ENCODE measurements around the gene ZNF195. TPM values are rescaled to one million over a fixed set of nuclear protein-coding genes. Genes with fewer than 3 reads are reported as not detected.

The ZNF195 gene
- total and polyA plus RNA-seq, 2 of the 8 experiments (the other 6 are each of a cell fraction or from before 2014, with no cell fraction given): 23.9 to 88.6 TPM

DNA sequence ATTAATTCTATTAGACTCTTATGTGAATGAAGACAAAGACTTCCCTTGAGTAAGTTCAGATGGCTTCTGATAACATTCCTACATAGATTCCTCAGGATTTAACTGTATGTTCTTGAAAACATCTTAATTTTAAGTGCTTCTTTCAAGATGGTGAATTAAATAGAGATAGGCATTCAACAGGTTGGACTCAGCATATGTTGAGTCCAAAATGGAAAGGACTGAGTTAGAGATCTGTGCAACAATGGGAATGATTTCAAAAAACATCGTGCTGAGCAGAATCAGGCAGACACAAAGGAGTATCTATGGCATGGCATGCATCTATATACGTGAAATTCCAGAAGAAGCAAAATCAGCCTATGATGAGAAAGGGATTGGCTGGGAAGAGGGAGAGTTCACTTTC lies 36.2 kb downstream of the ZNF195 start (continued):
- TF ChIP-seq, protein P1, sequence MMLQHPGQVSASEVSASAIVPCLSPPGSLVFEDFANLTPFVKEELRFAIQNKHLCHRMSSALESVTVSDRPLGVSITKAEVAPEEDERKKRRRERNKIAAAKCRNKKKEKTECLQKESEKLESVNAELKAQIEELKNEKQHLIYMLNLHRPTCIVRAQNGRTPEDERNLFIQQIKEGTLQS (IDR thresholded peaks at IDR 0.05; ENCODE audit: insufficient read depth, low read depth, low read length): no peak
- no peak for TF ChIP-seq RNF2 (IDR thresholded peaks at IDR 0.05; ENCODE audit: borderline replicate concordance, low read depth, low read length, missing control alignments, poor library complexity, severe bottlenecking)
- no peak for TF ChIP-seq SIX5 (IDR thresholded peaks at IDR 0.05; ENCODE audit: low read depth, low read length)
- TF ChIP-seq, protein P2, sequence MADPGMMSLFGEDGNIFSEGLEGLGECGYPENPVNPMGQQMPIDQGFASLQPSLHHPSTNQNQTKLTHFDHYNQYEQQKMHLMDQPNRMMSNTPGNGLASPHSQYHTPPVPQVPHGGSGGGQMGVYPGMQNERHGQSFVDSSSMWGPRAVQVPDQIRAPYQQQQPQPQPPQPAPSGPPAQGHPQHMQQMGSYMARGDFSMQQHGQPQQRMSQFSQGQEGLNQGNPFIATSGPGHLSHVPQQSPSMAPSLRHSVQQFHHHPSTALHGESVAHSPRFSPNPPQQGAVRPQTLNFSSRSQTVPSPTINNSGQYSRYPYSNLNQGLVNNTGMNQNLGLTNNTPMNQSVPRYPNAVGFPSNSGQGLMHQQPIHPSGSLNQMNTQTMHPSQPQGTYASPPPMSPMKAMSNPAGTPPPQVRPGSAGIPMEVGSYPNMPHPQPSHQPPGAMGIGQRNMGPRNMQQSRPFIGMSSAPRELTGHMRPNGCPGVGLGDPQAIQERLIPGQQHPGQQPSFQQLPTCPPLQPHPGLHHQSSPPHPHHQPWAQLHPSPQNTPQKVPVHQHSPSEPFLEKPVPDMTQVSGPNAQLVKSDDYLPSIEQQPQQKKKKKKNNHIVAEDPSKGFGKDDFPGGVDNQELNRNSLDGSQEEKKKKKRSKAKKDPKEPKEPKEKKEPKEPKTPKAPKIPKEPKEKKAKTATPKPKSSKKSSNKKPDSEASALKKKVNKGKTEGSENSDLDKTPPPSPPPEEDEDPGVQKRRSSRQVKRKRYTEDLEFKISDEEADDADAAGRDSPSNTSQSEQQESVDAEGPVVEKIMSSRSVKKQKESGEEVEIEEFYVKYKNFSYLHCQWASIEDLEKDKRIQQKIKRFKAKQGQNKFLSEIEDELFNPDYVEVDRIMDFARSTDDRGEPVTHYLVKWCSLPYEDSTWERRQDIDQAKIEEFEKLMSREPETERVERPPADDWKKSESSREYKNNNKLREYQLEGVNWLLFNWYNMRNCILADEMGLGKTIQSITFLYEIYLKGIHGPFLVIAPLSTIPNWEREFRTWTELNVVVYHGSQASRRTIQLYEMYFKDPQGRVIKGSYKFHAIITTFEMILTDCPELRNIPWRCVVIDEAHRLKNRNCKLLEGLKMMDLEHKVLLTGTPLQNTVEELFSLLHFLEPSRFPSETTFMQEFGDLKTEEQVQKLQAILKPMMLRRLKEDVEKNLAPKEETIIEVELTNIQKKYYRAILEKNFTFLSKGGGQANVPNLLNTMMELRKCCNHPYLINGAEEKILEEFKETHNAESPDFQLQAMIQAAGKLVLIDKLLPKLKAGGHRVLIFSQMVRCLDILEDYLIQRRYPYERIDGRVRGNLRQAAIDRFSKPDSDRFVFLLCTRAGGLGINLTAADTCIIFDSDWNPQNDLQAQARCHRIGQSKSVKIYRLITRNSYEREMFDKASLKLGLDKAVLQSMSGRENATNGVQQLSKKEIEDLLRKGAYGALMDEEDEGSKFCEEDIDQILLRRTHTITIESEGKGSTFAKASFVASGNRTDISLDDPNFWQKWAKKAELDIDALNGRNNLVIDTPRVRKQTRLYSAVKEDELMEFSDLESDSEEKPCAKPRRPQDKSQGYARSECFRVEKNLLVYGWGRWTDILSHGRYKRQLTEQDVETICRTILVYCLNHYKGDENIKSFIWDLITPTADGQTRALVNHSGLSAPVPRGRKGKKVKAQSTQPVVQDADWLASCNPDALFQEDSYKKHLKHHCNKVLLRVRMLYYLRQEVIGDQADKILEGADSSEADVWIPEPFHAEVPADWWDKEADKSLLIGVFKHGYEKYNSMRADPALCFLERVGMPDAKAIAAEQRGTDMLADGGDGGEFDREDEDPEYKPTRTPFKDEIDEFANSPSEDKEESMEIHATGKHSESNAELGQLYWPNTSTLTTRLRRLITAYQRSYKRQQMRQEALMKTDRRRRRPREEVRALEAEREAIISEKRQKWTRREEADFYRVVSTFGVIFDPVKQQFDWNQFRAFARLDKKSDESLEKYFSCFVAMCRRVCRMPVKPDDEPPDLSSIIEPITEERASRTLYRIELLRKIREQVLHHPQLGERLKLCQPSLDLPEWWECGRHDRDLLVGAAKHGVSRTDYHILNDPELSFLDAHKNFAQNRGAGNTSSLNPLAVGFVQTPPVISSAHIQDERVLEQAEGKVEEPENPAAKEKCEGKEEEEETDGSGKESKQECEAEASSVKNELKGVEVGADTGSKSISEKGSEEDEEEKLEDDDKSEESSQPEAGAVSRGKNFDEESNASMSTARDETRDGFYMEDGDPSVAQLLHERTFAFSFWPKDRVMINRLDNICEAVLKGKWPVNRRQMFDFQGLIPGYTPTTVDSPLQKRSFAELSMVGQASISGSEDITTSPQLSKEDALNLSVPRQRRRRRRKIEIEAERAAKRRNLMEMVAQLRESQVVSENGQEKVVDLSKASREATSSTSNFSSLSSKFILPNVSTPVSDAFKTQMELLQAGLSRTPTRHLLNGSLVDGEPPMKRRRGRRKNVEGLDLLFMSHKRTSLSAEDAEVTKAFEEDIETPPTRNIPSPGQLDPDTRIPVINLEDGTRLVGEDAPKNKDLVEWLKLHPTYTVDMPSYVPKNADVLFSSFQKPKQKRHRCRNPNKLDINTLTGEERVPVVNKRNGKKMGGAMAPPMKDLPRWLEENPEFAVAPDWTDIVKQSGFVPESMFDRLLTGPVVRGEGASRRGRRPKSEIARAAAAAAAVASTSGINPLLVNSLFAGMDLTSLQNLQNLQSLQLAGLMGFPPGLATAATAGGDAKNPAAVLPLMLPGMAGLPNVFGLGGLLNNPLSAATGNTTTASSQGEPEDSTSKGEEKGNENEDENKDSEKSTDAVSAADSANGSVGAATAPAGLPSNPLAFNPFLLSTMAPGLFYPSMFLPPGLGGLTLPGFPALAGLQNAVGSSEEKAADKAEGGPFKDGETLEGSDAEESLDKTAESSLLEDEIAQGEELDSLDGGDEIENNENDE (IDR thresholded peaks at IDR 0.05; ENCODE audit: insufficient replicate concordance, low read length): no peak
- no peak for TF ChIP-seq EZH2 (IDR thresholded peaks at IDR 0.05; ENCODE audit: low read depth, low read length, severe bottlenecking)
- TF ChIP-seq SP4 (IDR thresholded peaks at IDR 0.05; ENCODE audit: low read length): no peak

Measured in H1 (cell line).